HepG2 (cell line): ENCODE data around the gene C14orf132. TPM values are rescaled to one million over a fixed set of nuclear protein-coding genes. Genes with fewer than 3 reads are reported as not detected.

ENCODE experiments used
- ATAC-seq: fragments of 200-7000 bp; cut with Tn5 transposase; 3 replicates; pipeline ENCODE4 v1.9.1; 2020; ENCODE audit warnings: mild to moderate bottlenecking, moderate library complexity
- BruUV-seq: library from RNA; stranded (reverse); fragments of 400-500 nt; replicated peaks from 2 replicates; lab custom pipeline; 2021; lab: Mats Ljungman, UMichigan
- CTCF ChIA-PET: fragments of 300-600 bp; formaldehyde crosslinking; extraction: SDS; loops from one replicate; lab custom pipeline; 2021; ENCODE audit warnings: low total read pairs, inconsistent platforms, low intra/inter-chr PET ratio; lab: Yijun Ruan, JAX
- POLR2A ChIA-PET: fragments of 350-600 bp; sonication (Branson Sonifier 250); formaldehyde crosslinking; loops from one replicate; lab custom pipeline; 2020; ENCODE audit warnings: antibody characterized with exemption, inconsistent platforms; lab: Yijun Ruan, JAX
- DNase-seq: peaks from one replicate; pipeline ENCODE4 v3.0.0-alpha.2; 2015; ENCODE audit warnings: low spot score
- FAIRE-seq: peaks from 3 replicates; lab custom pipeline; 2011; peaks lifted over from hg19 to GRCh38; lab: Jason Lieb, UNC
- H2AFZ ChIP-seq: one replicate; pipeline ENCODE4 v1.6.1; 2011; ENCODE audit warnings: low read length, inconsistent platforms
- H3K27ac ChIP-seq: fragments of 300-600 bp; 3 replicates; pipeline ENCODE4 v1.8.0; 2011; ENCODE audit warnings: mixed run types, mild to moderate bottlenecking, mixed read lengths, low read length, inconsistent platforms; ENCODE audit not compliant: insufficient read depth; ENCODE audit errors: extremely low read length
- H3K27me3 ChIP-seq, 2 experiments: fragments of 200-600 bp in 1 of 2; 2 replicates in 1 of 2; 3 replicates in 1 of 2; pipeline versions ENCODE4 v1.6.0 to v1.8.0; 2011; ENCODE audit warnings: low read length in 2 of 2, mild to moderate bottlenecking in 2 of 2, moderate library complexity in 2 of 2, inconsistent platforms in 1 of 2; ENCODE audit not compliant: insufficient read depth in 2 of 2, control insufficient read depth in 1 of 2
- H3K36me3 ChIP-seq, 2 experiments: fragments of 200-600 bp in 1 of 2; replicated peaks in 1 of 2; 2 replicates in 1 of 2; 3 replicates in 1 of 2; pipeline versions ENCODE4 v1.5.1 to v1.8.0; 2011; ENCODE audit warnings: low read length in 2 of 2, inconsistent platforms in 1 of 2; ENCODE audit not compliant: insufficient read depth in 2 of 2, control insufficient read depth in 1 of 2
- H3K4me1 ChIP-seq: 2 replicates; pipeline ENCODE4 v1.5.1; 2012; ENCODE audit warnings: low read length, inconsistent platforms; ENCODE audit not compliant: insufficient read depth
- H3K4me2 ChIP-seq: 2 replicates; pipeline ENCODE4 v1.6.0; 2011; ENCODE audit warnings: low read depth, low read length, inconsistent platforms
- H3K4me3 ChIP-seq, 3 experiments: fragments of 200-600 bp in 1 of 3; sonication (generic), shearing (Covaris generic) in 1 of 3; replicated peaks in 1 of 3; 2 replicates each; pipeline ENCODE4 v1.5.1; 2011 to 2016; ENCODE audit warnings: low read length in 3 of 3, inconsistent platforms in 2 of 3, low read depth in 2 of 3, mild to moderate bottlenecking in 2 of 3, control low read depth in 1 of 3, mixed read lengths in 1 of 3; ENCODE audit not compliant: insufficient read depth in 1 of 3
- H3K79me2 ChIP-seq: one replicate; pipeline ENCODE4 v1.6.1; 2011; ENCODE audit warnings: low read length, inconsistent platforms; ENCODE audit not compliant: insufficient read depth
- H3K9ac ChIP-seq: 2 replicates; pipeline ENCODE4 v1.6.0; 2011; ENCODE audit warnings: mild to moderate bottlenecking, low read depth, low read length, inconsistent platforms; ENCODE audit not compliant: insufficient read depth
- H3K9me3 ChIP-seq: 2 replicates; pipeline ENCODE4 v1.5.1; 2012; ENCODE audit warnings: mild to moderate bottlenecking, low read length
- H4K20me1 ChIP-seq: 2 replicates; pipeline ENCODE4 v1.6.0; 2011; ENCODE audit warnings: inconsistent platforms, mild to moderate bottlenecking, low read length, moderate library complexity; ENCODE audit not compliant: insufficient read depth
- EZH2 ChIP-seq: conservative IDR thresholded peaks from 2 replicates; pipeline ENCODE4 v1.6.1; 2012; ENCODE audit warnings: mild to moderate bottlenecking, low read depth, low read length, moderate library complexity
- RARG ChIP-seq: sonication (generic); formaldehyde crosslinking; IDR thresholded peaks from 2 replicates; pipeline ENCODE4 v1.4.0; 2020; ENCODE audit warnings: low read depth, mild to moderate bottlenecking, missing genetic modification reagents
- ZKSCAN5 ChIP-seq: sonication (generic); formaldehyde crosslinking; IDR thresholded peaks from 2 replicates; pipeline ENCODE4 v1.5.1; 2020; ENCODE audit warnings: mild to moderate bottlenecking, missing genetic modification reagents
- ZNF451 ChIP-seq: sonication (generic); formaldehyde crosslinking; IDR thresholded peaks from 2 replicates; pipeline ENCODE4 v1.5.0; 2020; ENCODE audit warnings: mild to moderate bottlenecking, missing genetic modification reagents
- ZNF619 ChIP-seq: sonication (generic); formaldehyde crosslinking; IDR thresholded peaks from 2 replicates; pipeline ENCODE4 v1.4.0; 2020; ENCODE audit warnings: mild to moderate bottlenecking, missing genetic modification reagents
- ZSCAN31 ChIP-seq: sonication (generic); formaldehyde crosslinking; IDR thresholded peaks from 2 replicates; pipeline ENCODE4 v1.5.0; 2020; ENCODE audit warnings: low read depth, mild to moderate bottlenecking, missing genetic modification reagents
- WGBS: methylation state at CpG from one replicate; pipeline ENCODE4 v1.1.6; 2017; ENCODE audit warnings: low lambda C conversion rate; 5-methylcytosine and 5-hydroxymethylcytosine counted together
- in situ Hi-C: cut with HindIII; loops from 2 replicates; pipeline ENCODE4 v1.10.0; 2017; ENCODE audit warnings: low pct_unique_long_range_greater_than_20kb; ENCODE audit not compliant: extremely low pct_ligation_motif_present
- intact Hi-C: fragments of 100-400 bp; cut with micrococcal nuclease; formaldehyde crosslinking; loops from one replicate; pipeline ENCODE4 v1.10.0; 2022; ENCODE audit not compliant: unreplicated experiment
- polyA plus RNA-seq, 8 experiments: library from polyadenylated mRNA; depleted of rRNA in 3 of 8; stranded (reverse) in 7 of 8; unstranded in 1 of 8; fragments of >200 nt; fragmentation: Illumina TruSeq in 4 of 8; extraction: Trizol in 4 of 8; gene quantifications; 2 replicates each; pipeline versions ENCODE4 v1.2.1 to v1.2.3, GENCODE V29; 2011 to 2016; ENCODE audit warnings: low read depth in 4 of 8, missing spikeins in 1 of 8, mixed read lengths in 1 of 8; ENCODE audit not compliant: insufficient read depth in 1 of 8
- total RNA-seq, 5 experiments: library from RNA; depleted of rRNA; stranded (reverse); fragments of >200 nt; fragmentation: Illumina TruSeq; extraction: Trizol; gene quantifications; 2 replicates each; pipeline ENCODE4 v1.2.3, GENCODE V29; 2016; ENCODE audit warnings: low read depth in 1 of 5
- TF ChIP-seq, protein P1 (sequence below), 2 experiments: fragments of 450-650 bp in 1 of 2; sonication (generic) in 1 of 2; formaldehyde crosslinking in 1 of 2; IDR thresholded peaks; 2 replicates each; pipeline versions ENCODE4 v1.6.1 to v1.8.0; 2016 to 2022; ENCODE audit warnings: antibody characterized with exemption in 1 of 2, mild to moderate bottlenecking in 1 of 2, missing genetic modification reagents in 1 of 2
- TF ChIP-seq, protein P2 (sequence below): sonication (generic); formaldehyde crosslinking; IDR thresholded peaks from 2 replicates; pipeline ENCODE4 v1.9.0; 2021; ENCODE audit warnings: missing genetic modification reagents, mild to moderate bottlenecking, borderline replicate concordance

Gene C14orf132
- total and polyA plus RNA-seq, 2 of the 13 experiments (the other 11 are each of a cell fraction or from before 2014, with no cell fraction given) = 0.13 to 0.15 TPM

DNA sequence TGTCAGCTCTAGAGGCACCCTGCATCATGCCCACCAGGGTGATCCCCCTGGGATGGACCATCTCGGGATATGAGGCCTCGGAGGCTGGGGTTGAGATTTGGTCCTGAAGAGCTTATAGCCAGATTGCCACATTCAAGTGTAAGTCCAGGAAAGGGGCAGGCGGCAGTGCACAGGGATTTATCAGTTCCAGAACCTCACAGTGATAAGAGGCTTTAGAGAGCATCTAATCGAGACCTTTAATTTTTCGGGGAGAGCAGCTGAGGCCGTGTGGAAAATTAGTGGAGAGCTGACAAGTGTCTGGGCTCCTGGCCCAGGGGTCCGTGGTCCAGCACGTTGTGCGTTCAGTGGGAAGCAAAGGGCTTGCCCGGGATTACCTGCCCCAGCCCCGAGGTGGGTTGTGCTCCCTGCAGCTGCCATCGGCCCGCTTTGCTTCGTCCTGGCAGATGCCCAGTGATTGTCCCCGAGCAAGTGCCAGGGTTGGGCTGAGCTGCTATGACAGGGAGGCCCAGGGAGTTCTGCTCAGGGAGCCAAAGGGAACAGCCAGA lies 52.1 kb downstream of the C14orf132 start:
- TF ChIP-seq ZKSCAN5 (CRISPR knock-in tag) = no peak
- no peak for TF ChIP-seq ZNF619
- no peak for TF ChIP-seq ZNF451 (CRISPR knock-in tag)
- TF ChIP-seq, protein P1, sequence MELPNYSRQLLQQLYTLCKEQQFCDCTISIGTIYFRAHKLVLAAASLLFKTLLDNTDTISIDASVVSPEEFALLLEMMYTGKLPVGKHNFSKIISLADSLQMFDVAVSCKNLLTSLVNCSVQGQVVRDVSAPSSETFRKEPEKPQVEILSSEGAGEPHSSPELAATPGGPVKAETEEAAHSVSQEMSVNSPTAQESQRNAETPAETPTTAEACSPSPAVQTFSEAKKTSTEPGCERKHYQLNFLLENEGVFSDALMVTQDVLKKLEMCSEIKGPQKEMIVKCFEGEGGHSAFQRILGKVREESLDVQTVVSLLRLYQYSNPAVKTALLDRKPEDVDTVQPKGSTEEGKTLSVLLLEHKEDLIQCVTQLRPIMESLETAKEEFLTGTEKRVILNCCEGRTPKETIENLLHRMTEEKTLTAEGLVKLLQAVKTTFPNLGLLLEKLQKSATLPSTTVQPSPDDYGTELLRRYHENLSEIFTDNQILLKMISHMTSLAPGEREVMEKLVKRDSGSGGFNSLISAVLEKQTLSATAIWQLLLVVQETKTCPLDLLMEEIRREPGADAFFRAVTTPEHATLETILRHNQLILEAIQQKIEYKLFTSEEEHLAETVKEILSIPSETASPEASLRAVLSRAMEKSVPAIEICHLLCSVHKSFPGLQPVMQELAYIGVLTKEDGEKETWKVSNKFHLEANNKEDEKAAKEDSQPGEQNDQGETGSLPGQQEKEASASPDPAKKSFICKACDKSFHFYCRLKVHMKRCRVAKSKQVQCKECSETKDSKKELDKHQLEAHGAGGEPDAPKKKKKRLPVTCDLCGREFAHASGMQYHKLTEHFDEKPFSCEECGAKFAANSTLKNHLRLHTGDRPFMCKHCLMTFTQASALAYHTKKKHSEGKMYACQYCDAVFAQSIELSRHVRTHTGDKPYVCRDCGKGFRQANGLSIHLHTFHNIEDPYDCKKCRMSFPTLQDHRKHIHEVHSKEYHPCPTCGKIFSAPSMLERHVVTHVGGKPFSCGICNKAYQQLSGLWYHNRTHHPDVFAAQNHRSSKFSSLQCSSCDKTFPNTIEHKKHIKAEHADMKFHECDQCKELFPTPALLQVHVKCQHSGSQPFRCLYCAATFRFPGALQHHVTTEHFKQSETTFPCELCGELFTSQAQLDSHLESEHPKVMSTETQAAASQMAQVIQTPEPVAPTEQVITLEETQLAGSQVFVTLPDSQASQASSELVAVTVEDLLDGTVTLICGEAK (IDR thresholded peaks at IDR 0.05) = no peak
- TF ChIP-seq, protein P1 (CRISPR knock-in tag; IDR thresholded peaks at IDR 0.05) = no peak
- TF ChIP-seq, protein P2, sequence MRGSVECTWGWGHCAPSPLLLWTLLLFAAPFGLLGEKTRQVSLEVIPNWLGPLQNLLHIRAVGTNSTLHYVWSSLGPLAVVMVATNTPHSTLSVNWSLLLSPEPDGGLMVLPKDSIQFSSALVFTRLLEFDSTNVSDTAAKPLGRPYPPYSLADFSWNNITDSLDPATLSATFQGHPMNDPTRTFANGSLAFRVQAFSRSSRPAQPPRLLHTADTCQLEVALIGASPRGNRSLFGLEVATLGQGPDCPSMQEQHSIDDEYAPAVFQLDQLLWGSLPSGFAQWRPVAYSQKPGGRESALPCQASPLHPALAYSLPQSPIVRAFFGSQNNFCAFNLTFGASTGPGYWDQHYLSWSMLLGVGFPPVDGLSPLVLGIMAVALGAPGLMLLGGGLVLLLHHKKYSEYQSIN (CRISPR knock-in tag) = no peak
- TF ChIP-seq RARG (CRISPR knock-in tag) = no peak
- no peak for TF ChIP-seq ZSCAN31 (CRISPR knock-in tag)
- no peak for TF ChIP-seq EZH2
- no peak overlapping the region for H3K9ac ChIP-seq
- ChIA-PET CTCF (no interaction called here), POLR2A (no interaction called here)
- no peaks in the 10 kb centered on the region for H4K20me1 ChIP-seq
- 18% methylated on average over 8 of the region's 15 CpGs for WGBS
- H3K4me2 ChIP-seq = no peak overlapping the region
- no TSS peak for BruUV-seq
- H2AFZ ChIP-seq = no peak overlapping the region
- peaks cover 14% of the 10 kb centered on the region for H3K4me1 ChIP-seq
- DNase-seq (no peak), ATAC-seq (no peak), FAIRE-seq (no peak)
- H3K4me3 ChIP-seq = no peak overlapping the region
- in situ Hi-C loops = no loop called here
- H3K27ac ChIP-seq = no peak overlapping the region
- no peaks in the 10 kb centered on the region for H3K36me3 ChIP-seq
- peaks cover 0 to 16% of the 10 kb centered on the region in 2 experiments; a peak in 2 of 5 replicates for H3K27me3 ChIP-seq
- no peaks in the 10 kb centered on the region for H3K9me3 ChIP-seq
- intact Hi-C loops = no loop called here
- no peaks in the 10 kb centered on the region for H3K79me2 ChIP-seq
